ENCODE results near the gene ULBP1. TPM values are rescaled to one million over a fixed set of nuclear protein-coding genes. Genes with fewer than 3 reads are reported as not detected.
"Not testable (repeated sequence)": the region's sequence is repeated elsewhere in the genome, so short reads cannot be mapped to it uniquely, and the experiment has no call there.

The ULBP1 gene
- total RNA-seq, 4 donors from 2014 or later, result 0.34 to 0.47 TPM; not detected in 2

DNA sequence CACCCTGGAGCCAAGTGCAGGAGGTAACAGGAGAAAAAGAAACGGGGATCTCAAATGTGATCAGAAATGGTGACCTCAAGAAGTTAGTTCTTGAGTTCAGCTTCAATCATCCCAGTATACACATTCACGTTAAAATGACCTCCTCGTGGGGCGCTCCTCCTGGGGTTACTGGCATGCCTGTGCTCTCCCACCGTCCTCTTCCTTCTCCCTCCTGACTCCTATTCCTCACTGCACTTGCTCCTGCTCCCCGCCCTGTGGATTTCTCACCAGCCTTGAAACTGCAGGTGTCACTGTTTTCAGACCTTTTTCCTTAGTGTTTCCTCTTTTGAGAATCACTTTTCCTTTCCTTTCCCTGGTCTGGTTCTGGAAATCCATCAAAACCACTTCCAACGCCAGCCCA is 17.1 kb upstream of the ULBP1 start:
- H3K36me3 ChIP-seq, H3K4me1 ChIP-seq, H3K9me3 ChIP-seq, H3K4me3 ChIP-seq, H3K27ac ChIP-seq: not testable (repeated sequence)
- peaks cover 41% of the 10 kb centered on the region for H3K27me3 ChIP-seq
- peak in 1 of 2 donors; percentile 71 for DNase-seq (ENCODE audit: low spot score in 2 of 2)
- 71% methylated on average over 7 of the region's 7 CpGs for WGBS

- WGBS, result no CpG with 5 or more reads among the region's 1 CpG
- H3K4me1 ChIP-seq; DNase-seq (ENCODE audit: low spot score in 2 of 2); H3K27ac ChIP-seq; H3K4me3 ChIP-seq; H3K36me3 ChIP-seq; H3K9me3 ChIP-seq: not testable (repeated sequence)
- peaks cover 44% of the 10 kb centered on the region for H3K27me3 ChIP-seq
These were observed 16.2 kb upstream of the ULBP1 start for GRCh38 chr6:149947533-149947932.

DNA sequence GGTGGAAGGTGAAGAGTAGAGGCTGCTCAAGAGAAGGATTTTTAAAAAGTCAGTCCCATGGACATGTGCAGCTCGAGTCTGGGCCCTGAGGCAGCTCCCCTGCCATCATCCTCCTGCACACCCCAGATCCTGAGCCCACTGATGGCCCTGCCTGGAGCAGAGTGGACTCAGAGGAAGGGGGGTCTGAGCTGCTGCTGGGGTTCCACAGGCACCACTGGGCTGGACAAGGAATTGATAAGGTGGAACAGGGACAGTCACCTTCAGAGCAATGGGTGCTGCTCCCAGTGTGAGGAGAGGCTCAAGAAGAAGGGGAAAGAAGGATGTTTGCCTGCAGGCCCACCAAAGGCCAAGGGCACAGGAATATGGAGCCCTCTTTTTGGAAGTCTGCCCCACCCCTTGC is 15.7 kb upstream of the ULBP1 start:
- TF ChIP-seq, protein P1, sequence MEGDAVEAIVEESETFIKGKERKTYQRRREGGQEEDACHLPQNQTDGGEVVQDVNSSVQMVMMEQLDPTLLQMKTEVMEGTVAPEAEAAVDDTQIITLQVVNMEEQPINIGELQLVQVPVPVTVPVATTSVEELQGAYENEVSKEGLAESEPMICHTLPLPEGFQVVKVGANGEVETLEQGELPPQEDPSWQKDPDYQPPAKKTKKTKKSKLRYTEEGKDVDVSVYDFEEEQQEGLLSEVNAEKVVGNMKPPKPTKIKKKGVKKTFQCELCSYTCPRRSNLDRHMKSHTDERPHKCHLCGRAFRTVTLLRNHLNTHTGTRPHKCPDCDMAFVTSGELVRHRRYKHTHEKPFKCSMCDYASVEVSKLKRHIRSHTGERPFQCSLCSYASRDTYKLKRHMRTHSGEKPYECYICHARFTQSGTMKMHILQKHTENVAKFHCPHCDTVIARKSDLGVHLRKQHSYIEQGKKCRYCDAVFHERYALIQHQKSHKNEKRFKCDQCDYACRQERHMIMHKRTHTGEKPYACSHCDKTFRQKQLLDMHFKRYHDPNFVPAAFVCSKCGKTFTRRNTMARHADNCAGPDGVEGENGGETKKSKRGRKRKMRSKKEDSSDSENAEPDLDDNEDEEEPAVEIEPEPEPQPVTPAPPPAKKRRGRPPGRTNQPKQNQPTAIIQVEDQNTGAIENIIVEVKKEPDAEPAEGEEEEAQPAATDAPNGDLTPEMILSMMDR (IDR thresholded peaks at IDR 0.05), result no peak
- TF ChIP-seq POLR2A (IDR thresholded peaks at IDR 0.05), result no peak
- no peak for TF ChIP-seq POLR2AphosphoS5 (IDR thresholded peaks at IDR 0.05)
- no peak for TF ChIP-seq EP300 (IDR thresholded peaks at IDR 0.05)
- no peaks in the 10 kb centered on the region for H3K4me1 ChIP-seq
- DNase-seq (ENCODE audit: low spot score in 2 of 2), result peak in 1 of 2 donors; percentile 38
- no peaks in the 10 kb centered on the region for H3K9me3 ChIP-seq
- H3K4me3 ChIP-seq, result no peak overlapping the region
- no peak overlapping the region for H3K27ac ChIP-seq
- no peaks in the 10 kb centered on the region for H3K36me3 ChIP-seq
- H3K27me3 ChIP-seq, result peaks cover 48% of the 10 kb centered on the region
- 100% methylated on average over 1 of the region's 1 CpG for WGBS

- TF ChIP-seq POLR2A (IDR thresholded peaks at IDR 0.05) (no peak), EP300 (IDR thresholded peaks at IDR 0.05) (no peak), POLR2AphosphoS5 (IDR thresholded peaks at IDR 0.05) (no peak)
- TF ChIP-seq, protein P1 (IDR thresholded peaks at IDR 0.05), result no peak
- no peak overlapping the region for H3K4me3 ChIP-seq
- peaks cover 54% of the 10 kb centered on the region for H3K27me3 ChIP-seq
- no peaks in the 10 kb centered on the region for H3K36me3 ChIP-seq
- no peak for DNase-seq (ENCODE audit: low spot score in 2 of 2)
- 83% methylated on average over 5 of the region's 5 CpGs for WGBS
- no peaks in the 10 kb centered on the region for H3K9me3 ChIP-seq
- H3K27ac ChIP-seq, result no peak overlapping the region
- H3K4me1 ChIP-seq, result no peaks in the 10 kb centered on the region
These were observed 15.1 kb upstream of the ULBP1 start for GRCh38 chr6:149948616-149949015.

DNA sequence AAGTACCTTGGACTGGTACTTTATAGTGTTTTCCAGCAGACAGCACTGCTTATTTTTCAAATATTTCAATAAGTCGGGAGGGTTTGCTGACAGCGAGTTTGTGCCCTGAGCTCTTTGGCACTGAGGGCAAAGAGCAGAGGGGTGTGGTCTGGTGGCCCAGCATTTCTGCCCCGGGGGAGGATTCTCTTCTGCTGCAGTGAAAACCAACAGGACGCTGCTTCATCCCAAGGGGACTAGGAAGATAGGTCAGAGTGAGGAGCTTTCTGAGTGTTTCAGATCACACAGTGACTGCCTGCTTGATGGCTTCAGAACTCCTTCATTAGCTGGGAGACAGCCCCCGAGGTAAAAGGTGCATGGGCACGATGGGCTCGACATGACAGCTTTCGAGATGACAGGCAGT is 13.3 kb upstream of the ULBP1 start:
- 25% methylated on average over 7 of the region's 8 CpGs for WGBS
- no peaks in the 10 kb centered on the region for H3K36me3 ChIP-seq
- H3K27ac ChIP-seq, result no peak overlapping the region
- H3K27me3 ChIP-seq, result peaks cover 72% of the 10 kb centered on the region
- peaks cover 8% of the 10 kb centered on the region for H3K4me1 ChIP-seq
- TF ChIP-seq POLR2A (IDR thresholded peaks at IDR 0.05) (no peak), EP300 (IDR thresholded peaks at IDR 0.05) (no peak), POLR2AphosphoS5 (IDR thresholded peaks at IDR 0.05) (no peak)
- TF ChIP-seq, protein P1 (IDR thresholded peaks at IDR 0.05), result no peak
- H3K4me3 ChIP-seq, result no peak overlapping the region
- H3K9me3 ChIP-seq, result no peaks in the 10 kb centered on the region
- peak in 1 of 2 donors; percentile 68 for DNase-seq (ENCODE audit: low spot score in 2 of 2)

DNA sequence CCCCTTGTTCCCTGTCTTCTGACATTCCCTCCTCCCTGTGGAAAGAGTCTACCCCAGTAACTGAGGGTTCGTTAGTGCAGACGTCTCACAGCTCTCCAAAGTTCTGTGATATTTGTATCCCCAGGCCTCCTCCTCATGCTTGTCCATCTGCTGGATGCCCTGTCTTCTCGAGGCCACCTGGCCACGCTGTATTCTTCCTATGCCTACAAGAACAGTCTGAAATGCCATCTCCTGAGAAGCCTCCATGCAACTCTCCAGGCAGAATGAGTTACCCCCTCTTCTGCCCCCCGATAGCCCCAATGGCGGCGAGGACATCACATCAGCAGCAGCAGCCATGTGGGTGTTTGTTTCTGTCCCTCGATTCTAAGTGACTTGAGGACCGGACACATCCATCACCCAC is 12.6 kb upstream of the ULBP1 start:
- WGBS, result 83% methylated on average over 9 of the region's 9 CpGs
- TF ChIP-seq EP300 (IDR thresholded peaks at IDR 0.05) (no peak), POLR2A (IDR thresholded peaks at IDR 0.05) (no peak), POLR2AphosphoS5 (IDR thresholded peaks at IDR 0.05) (no peak)
- TF ChIP-seq, protein P1 (IDR thresholded peaks at IDR 0.05), result no peak
- Histone ChIP-seq H3K9me3 (no peaks in the 10 kb centered on the region), H3K4me1 (peaks cover 8% of the 10 kb centered on the region), H3K4me3 (no peak overlapping the region), H3K27me3 (peaks cover 78% of the 10 kb centered on the region), H3K27ac (no peak overlapping the region), H3K36me3 (no peaks in the 10 kb centered on the region)
- no peak for DNase-seq (ENCODE audit: low spot score in 2 of 2)
